ENCODE results near the gene KIAA1755. TPM values are rescaled to one million over a fixed set of nuclear protein-coding genes. Genes with fewer than 3 reads are reported as not detected.

The KIAA1755 gene
- total RNA-seq, 1 experiment from 2014 or later: 0.22 TPM

DNA sequence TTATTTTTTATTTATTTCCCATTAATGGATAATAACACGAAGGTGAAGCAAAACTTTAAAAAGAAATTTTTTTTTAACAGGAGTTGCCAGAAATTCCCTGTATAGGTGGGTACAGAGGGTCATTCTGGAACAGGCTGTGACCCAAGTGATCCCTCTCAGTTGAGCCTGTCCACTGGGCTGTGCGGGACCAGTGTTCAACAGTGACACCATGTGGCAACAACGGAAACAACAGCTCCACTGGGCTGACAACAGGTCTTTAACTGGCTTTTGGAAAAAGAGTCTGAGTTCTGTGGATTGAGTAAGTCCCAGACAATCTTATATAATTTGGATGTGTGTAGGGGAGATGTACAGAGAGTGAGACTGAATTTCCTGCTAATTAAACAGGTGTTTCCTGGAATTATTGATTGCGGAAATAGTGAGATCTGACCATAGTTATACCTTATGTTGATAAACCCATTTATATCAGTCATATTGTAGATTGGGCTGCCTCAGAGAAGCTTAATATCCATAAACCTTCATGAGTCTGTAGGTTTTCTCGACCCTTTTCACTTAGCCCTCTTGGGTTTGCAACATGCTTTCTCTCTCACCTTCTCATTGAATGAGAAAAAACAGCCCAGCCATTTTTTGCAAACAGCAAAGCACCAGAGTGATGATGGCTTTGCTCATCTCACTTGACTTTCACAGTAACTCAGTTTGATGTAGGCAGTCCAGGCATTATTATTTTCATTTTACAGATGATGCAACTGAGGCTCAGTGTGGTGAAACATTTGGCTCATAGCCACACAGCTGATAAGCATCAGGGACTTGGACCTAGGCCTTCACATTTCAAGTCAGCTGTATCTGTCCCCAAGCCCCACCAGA lies 17.5 kb downstream of the KIAA1755 start:
- no TSS peak for BruUV-seq (replicated peaks)
- CTCF ChIA-PET: no interaction called here
- peaks cover 19% of the 10 kb centered on the region for H3K27me3 ChIP-seq (ENCODE audit: insufficient read depth, low read depth)
- H3F3A ChIP-seq (ENCODE audit: insufficient read depth, low read depth): no peaks in the 10 kb centered on the region
- H3K4me2 ChIP-seq: no peak overlapping the region
- H4K20me1 ChIP-seq (ENCODE audit: insufficient read depth): no peaks in the 10 kb centered on the region
- H3K36me3 ChIP-seq (ENCODE audit: low read depth): no peaks in the 10 kb centered on the region
- H3K79me2 ChIP-seq (ENCODE audit: low read depth): no peaks in the 10 kb centered on the region
- H3K9me2 ChIP-seq (ENCODE audit: insufficient read depth): no peaks in the 10 kb centered on the region
- peaks cover 38% of the 10 kb centered on the region for H3K9me3 ChIP-seq (ENCODE audit: insufficient read depth, low read depth)
- intact Hi-C loops (cut with micrococcal nuclease; ENCODE audit: unreplicated experiment): no loop called here
- H3K27ac ChIP-seq: no peak overlapping the region
- H3K4me3 ChIP-seq: no peak overlapping the region
- H3K4me1 ChIP-seq (replicated peaks; ENCODE audit: insufficient read depth): no peaks in the 10 kb centered on the region
- TF ChIP-seq, protein P1, sequence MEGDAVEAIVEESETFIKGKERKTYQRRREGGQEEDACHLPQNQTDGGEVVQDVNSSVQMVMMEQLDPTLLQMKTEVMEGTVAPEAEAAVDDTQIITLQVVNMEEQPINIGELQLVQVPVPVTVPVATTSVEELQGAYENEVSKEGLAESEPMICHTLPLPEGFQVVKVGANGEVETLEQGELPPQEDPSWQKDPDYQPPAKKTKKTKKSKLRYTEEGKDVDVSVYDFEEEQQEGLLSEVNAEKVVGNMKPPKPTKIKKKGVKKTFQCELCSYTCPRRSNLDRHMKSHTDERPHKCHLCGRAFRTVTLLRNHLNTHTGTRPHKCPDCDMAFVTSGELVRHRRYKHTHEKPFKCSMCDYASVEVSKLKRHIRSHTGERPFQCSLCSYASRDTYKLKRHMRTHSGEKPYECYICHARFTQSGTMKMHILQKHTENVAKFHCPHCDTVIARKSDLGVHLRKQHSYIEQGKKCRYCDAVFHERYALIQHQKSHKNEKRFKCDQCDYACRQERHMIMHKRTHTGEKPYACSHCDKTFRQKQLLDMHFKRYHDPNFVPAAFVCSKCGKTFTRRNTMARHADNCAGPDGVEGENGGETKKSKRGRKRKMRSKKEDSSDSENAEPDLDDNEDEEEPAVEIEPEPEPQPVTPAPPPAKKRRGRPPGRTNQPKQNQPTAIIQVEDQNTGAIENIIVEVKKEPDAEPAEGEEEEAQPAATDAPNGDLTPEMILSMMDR (conservative IDR thresholded peaks at IDR 0.05): peak; percentile 89
- TF ChIP-seq EZH2 (IDR thresholded peaks at IDR 0.05; ENCODE audit: low read depth): no peak
- POLR2A ChIA-PET (ENCODE audit: unreplicated experiment): interaction anchor here (0.6 kb wide), 1 partner anchor 323 kb away, joined by 7 read pairs; no protein-coding TSS in a partner anchor
- H2AFZ ChIP-seq: no peak overlapping the region
- peak; percentile 31 to 35 for DNase-seq

DNA sequence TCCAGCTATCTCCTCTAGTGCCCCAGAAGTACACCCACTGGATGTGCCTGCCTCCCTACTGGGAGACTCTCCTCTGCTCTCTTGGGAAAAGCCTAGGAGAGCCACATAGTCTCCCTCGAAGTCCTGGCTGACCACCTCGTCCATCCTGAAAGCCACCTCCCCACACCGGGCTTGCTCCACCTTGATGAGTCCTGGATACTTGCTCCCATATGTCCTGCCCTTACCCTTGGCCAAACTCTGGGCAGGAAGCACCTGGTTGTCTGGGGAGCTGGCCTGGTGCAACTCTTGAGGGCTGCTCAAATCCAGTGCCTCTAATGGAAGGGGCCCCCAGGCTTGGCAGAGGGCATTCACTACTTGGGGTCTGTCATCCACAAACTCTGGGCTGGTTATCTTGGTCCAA lies 19.3 kb downstream of the KIAA1755 start:
- Histone ChIP-seq H4K20me1 (ENCODE audit: insufficient read depth) (no peaks in the 10 kb centered on the region), H3K4me1 (replicated peaks; ENCODE audit: insufficient read depth) (no peaks in the 10 kb centered on the region), H3K27ac (no peak overlapping the region), H3K27me3 (ENCODE audit: insufficient read depth, low read depth) (peaks cover 37% of the 10 kb centered on the region), H3K4me3 (no peak overlapping the region), H3F3A (ENCODE audit: insufficient read depth, low read depth) (no peaks in the 10 kb centered on the region), H3K4me2 (no peak overlapping the region), H3K36me3 (ENCODE audit: low read depth) (no peaks in the 10 kb centered on the region), H3K9me3 (ENCODE audit: insufficient read depth, low read depth) (peaks cover 38% of the 10 kb centered on the region), H3K9me2 (ENCODE audit: insufficient read depth) (no peaks in the 10 kb centered on the region), H3K79me2 (ENCODE audit: low read depth) (no peaks in the 10 kb centered on the region), H2AFZ (no peak overlapping the region)
- DNase-seq: peak in 1 of 2 experiments; percentile 25
- no peak for TF ChIP-seq EZH2 (IDR thresholded peaks at IDR 0.05; ENCODE audit: low read depth)
- TF ChIP-seq, protein P1 (conservative IDR thresholded peaks at IDR 0.05): no peak
- BruUV-seq (replicated peaks): no TSS peak
- intact Hi-C loops (cut with micrococcal nuclease; ENCODE audit: unreplicated experiment): no loop called here
- CTCF ChIA-PET: no interaction called here
- POLR2A ChIA-PET (ENCODE audit: unreplicated experiment): no interaction called here

DNA sequence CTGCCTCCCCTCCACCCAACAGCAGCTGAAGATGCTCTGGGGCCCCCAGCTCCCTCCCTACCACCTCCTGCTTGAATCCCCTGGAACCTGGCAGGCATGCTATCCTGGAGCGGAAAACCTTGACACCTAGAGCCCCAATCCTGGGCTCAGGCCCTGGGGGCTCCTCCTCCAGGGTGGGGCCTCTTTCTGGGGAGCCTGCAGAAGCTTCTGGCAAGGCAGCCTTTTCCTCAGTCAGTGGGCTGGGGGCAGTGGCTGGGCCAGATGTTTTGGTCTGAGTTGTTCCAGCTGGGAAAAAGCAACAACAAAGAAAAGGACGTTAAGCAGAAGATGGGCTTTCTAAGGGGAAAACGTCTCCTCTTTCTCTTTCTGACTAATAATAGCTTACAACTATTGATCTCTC lies 21.1 kb downstream of the KIAA1755 start:
- Histone ChIP-seq H3K36me3 (ENCODE audit: low read depth) (no peaks in the 10 kb centered on the region), H4K20me1 (ENCODE audit: insufficient read depth) (no peaks in the 10 kb centered on the region), H3K9me3 (ENCODE audit: insufficient read depth, low read depth) (peaks cover 32% of the 10 kb centered on the region), H3K79me2 (ENCODE audit: low read depth) (no peaks in the 10 kb centered on the region), H2AFZ (no peak overlapping the region), H3K4me2 (no peak overlapping the region), H3K27ac (no peak overlapping the region), H3F3A (ENCODE audit: insufficient read depth, low read depth) (no peaks in the 10 kb centered on the region), H3K27me3 (ENCODE audit: insufficient read depth, low read depth) (peaks cover 54% of the 10 kb centered on the region), H3K4me1 (replicated peaks; ENCODE audit: insufficient read depth) (no peaks in the 10 kb centered on the region), H3K9me2 (ENCODE audit: insufficient read depth) (no peaks in the 10 kb centered on the region), H3K4me3 (no peak overlapping the region)
- CTCF ChIA-PET: no interaction called here
- intact Hi-C loops (cut with micrococcal nuclease; ENCODE audit: unreplicated experiment): no loop called here
- peak in 1 of 2 experiments; percentile 18 for DNase-seq
- no TSS peak for BruUV-seq (replicated peaks)
- POLR2A ChIA-PET (ENCODE audit: unreplicated experiment): no interaction called here
- TF ChIP-seq, protein P1 (conservative IDR thresholded peaks at IDR 0.05): no peak
- no peak for TF ChIP-seq EZH2 (IDR thresholded peaks at IDR 0.05; ENCODE audit: low read depth)

All from PC-9 (cell line).